Colonic mucosa (tissue), 4 donors: ENCODE data around the gene BORCS6. TPM values are rescaled to one million over a fixed set of nuclear protein-coding genes. Genes with fewer than 3 reads are reported as not detected.
A peak's percentile ranks its signal among the peaks of the same experiment; 100 is the strongest.

Source experiments
- DNase-seq: peaks from one replicate; pipeline ENCODE4 v3.0.0-alpha.2; 2020
- H3K27ac ChIP-seq: fragments of 200-600 bp; one replicate; pipeline ENCODE4 v1.8.0; 2021
- H3K27me3 ChIP-seq: fragments of 200-600 bp; one replicate; pipeline ENCODE4 v1.8.0; 2021
- H3K36me3 ChIP-seq: fragments of 200-600 bp; one replicate; pipeline ENCODE4 v1.8.0; 2021
- H3K4me1 ChIP-seq: fragments of 200-600 bp; one replicate; pipeline ENCODE4 v1.8.0; 2021; ENCODE audit warnings: mild to moderate bottlenecking
- H3K4me3 ChIP-seq: fragments of 200-600 bp; one replicate; pipeline ENCODE4 v1.8.0; 2021
- H3K9ac ChIP-seq, 2 donors: one replicate each; pipeline ENCODE4 v1.7.0; 2013; ENCODE audit warnings: control low read depth in 2 of 2, low read depth in 2 of 2, low read length in 2 of 2
- H3K9me3 ChIP-seq: fragments of 200-600 bp; one replicate; pipeline ENCODE4 v1.8.0; 2021
- CTCF ChIP-seq: fragments of 200-600 bp; IDR thresholded peaks from one replicate; pipeline ENCODE4 v1.8.0; 2022; ENCODE audit warnings: antibody characterized with exemption, mild to moderate bottlenecking
- intact Hi-C: fragments of 100-400 bp; cut with DNase I; formaldehyde crosslinking; loops from one replicate; pipeline ENCODE4 v1.14.1; 2022
- total RNA-seq, 2 donors: library from RNA; stranded (reverse); fragmentation: NEBNext Ultra II Directional in 1 of 2; extraction: Animal tissue kit (Norgen Biotek cat#: 25700) in 1 of 2; gene quantifications; one replicate each; pipeline ENCODE4 v1.2.1, GENCODE V29; 2021
- donor health status: healthy.
- donor health status: DM: no; HTN: no; CAD: no.
- donor health status: DM: no; HTN: no; CAD: no.

BORCS6 gene
- total RNA-seq, 2 donors from 2014 or later: 11.7 to 12.4 TPM

GRCh38 chr17:8231701-8232100, 41.7 kb upstream of the BORCS6 start:
- Histone ChIP-seq H3K9me3 (no peaks in the 10 kb centered on the region), H3K27me3 (no peaks in the 10 kb centered on the region), H3K36me3 (peaks cover 28% of the 10 kb centered on the region), H3K4me3 (no peak overlapping the region), H3K4me1 (no peaks in the 10 kb centered on the region), H3K27ac (no peak overlapping the region), H3K9ac (no peak overlapping the region)
- DNase-seq: no peak
- intact Hi-C loops: no loop called here
- TF ChIP-seq CTCF: no peak

GRCh38 chr17:8227238-8227581, 37.2 kb upstream of the BORCS6 start:
- DNase-seq: no peak
- H3K36me3 ChIP-seq: peaks cover 18% of the 10 kb centered on the region
- peaks cover 7% of the 10 kb centered on the region for H3K4me1 ChIP-seq
- peak overlapping the region; percentile 19 for H3K4me3 ChIP-seq
- H3K9me3 ChIP-seq: no peaks in the 10 kb centered on the region
- TF ChIP-seq CTCF: no peak
- intact Hi-C loops: no loop called here
- H3K9ac ChIP-seq: peak overlapping the region in 1 of 2 donors; percentile 65
- H3K27ac ChIP-seq: peak overlapping the region; percentile 66
- no peaks in the 10 kb centered on the region for H3K27me3 ChIP-seq

GRCh38 chr17:8226536-8227237, 36.7 kb upstream of the BORCS6 start:
- H3K9me3 ChIP-seq: no peaks in the 10 kb centered on the region
- DNase-seq: peak; percentile 90
- H3K4me1 ChIP-seq: peaks cover 7% of the 10 kb centered on the region
- H3K27me3 ChIP-seq: no peaks in the 10 kb centered on the region
- peak overlapping the region; percentile 19 for H3K4me3 ChIP-seq
- TF ChIP-seq CTCF: no peak
- H3K36me3 ChIP-seq: peaks cover 15% of the 10 kb centered on the region
- intact Hi-C loops: no loop called here
- peak overlapping the region; percentile 66 for H3K27ac ChIP-seq
- peak overlapping the region in 1 of 2 donors; percentile 65 for H3K9ac ChIP-seq

- Histone ChIP-seq H3K36me3 (peaks cover 8% of the 10 kb centered on the region), H3K9me3 (no peaks in the 10 kb centered on the region), H3K27me3 (no peaks in the 10 kb centered on the region), H3K27ac (peak overlapping the region; percentile 66), H3K4me3 (peak overlapping the region; percentile 19), H3K4me1 (peaks cover 7% of the 10 kb centered on the region), H3K9ac (peak overlapping the region in 1 of 2 donors; percentile 65)
- DNase-seq: peak; percentile 84
- TF ChIP-seq CTCF: no peak
- intact Hi-C loops: no loop called here
Observed at GRCh38 chr17:8225813-8226535, 36.0 kb upstream of the BORCS6 start.

- Histone ChIP-seq H3K4me3 (no peak overlapping the region), H3K9me3 (no peaks in the 10 kb centered on the region), H3K27me3 (no peaks in the 10 kb centered on the region), H3K36me3 (no peaks in the 10 kb centered on the region), H3K4me1 (peaks cover 7% of the 10 kb centered on the region), H3K9ac (no peak overlapping the region), H3K27ac (no peak overlapping the region)
- no peak for TF ChIP-seq CTCF
- peak; percentile 30 for DNase-seq
- intact Hi-C loops: no loop called here
Observed at GRCh38 chr17:8224891-8225812, 35.2 kb upstream of the BORCS6 start.
